ENCODE data around the gene CNTN1. TPM values are rescaled to one million over a fixed set of nuclear protein-coding genes. Genes with fewer than 3 reads are reported as not detected.

CNTN1 gene
- total RNA-seq, 1 experiment from 2014 or later: 3.0 TPM

DNA sequence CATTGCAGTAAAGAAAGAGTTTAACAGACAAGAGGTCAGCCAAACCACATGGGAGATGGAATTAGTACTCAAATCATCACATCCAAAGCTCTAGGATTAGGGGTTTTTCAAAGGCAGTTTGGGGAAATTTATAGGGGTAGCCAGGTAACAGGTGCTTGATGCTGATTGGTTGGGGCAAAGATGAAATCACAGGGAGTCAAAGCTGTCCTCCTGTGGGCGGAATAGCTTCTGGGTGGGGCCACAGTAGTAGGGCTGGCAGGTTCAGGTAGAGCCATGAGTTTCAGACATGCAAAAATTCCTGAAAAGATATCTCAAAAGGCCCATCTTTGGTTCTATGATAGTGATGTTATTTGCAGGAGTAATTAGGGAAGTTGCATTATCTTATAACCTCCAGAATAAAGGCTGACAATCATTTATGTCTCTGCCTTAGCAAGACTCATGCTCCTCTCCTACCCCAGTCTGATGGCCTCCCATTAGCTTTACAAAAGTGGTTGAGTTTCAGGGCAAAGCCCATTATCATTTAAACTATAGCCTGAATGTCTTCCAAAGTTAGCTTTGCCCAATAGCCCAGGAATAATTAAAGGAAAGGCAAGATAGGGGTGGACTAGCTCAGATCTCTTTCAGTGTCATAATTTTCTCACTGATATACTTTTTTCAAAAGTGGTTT, 42.1 kb upstream of the CNTN1 start:
- Histone ChIP-seq H3K9me3 (ENCODE audit: control insufficient read depth in 1 of 2, insufficient read depth in 1 of 2, low read depth in 1 of 2, low read length in 2 of 2) (no peaks in the 10 kb centered on the region; a peak in 1 of 4 replicates), H3K27me3 (ENCODE audit: insufficient read depth, low read length) (no peaks in the 10 kb centered on the region), H4K20me1 (ENCODE audit: insufficient read depth) (no peaks in the 10 kb centered on the region), H3K9ac (ENCODE audit: low read length) (no peak overlapping the region), H3K9me2 (ENCODE audit: insufficient read depth) (no peaks in the 10 kb centered on the region), H3K27ac (ENCODE audit: low read depth, low read length) (no peak overlapping the region), H3K4me1 (ENCODE audit: control insufficient read depth in 1 of 2, insufficient read depth in 2 of 2, low read length in 2 of 2) (no peaks in the 10 kb centered on the region), H3K79me2 (ENCODE audit: insufficient read depth, low read length) (no peaks in the 10 kb centered on the region), H3K4me3 (replicated peaks in 1 of 2; ENCODE audit: low read depth in 1 of 2, low read length in 2 of 2) (no peak overlapping the region), H3K36me3 (ENCODE audit: control insufficient read depth in 1 of 2, insufficient read depth in 2 of 2, low read length in 2 of 2) (no peaks in the 10 kb centered on the region), H3K4me2 (ENCODE audit: low read length) (no peak overlapping the region), H2AFZ (ENCODE audit: low read depth, low read length, poor library complexity, severe bottlenecking) (no peak overlapping the region)
- BruUV-seq (replicated peaks): no TSS peak
- intact Hi-C loops (cut with micrococcal nuclease): no loop called here
- POLR2A ChIA-PET: no interaction called here
- no peak for DNase-seq (ENCODE audit: low read depth, low spot score)
- CTCF ChIA-PET: no interaction called here
- ATAC-seq: no peak
- RAD21 ChIA-PET (ENCODE audit: low non-redundant PET in 1 of 2, low total read pairs in 2 of 2, uncharacterized antibody in 2 of 2, unreplicated experiment in 2 of 2): no interaction called here
- no peak for TF ChIP-seq SIN3A (IDR thresholded peaks at IDR 0.05; ENCODE audit: low read depth)
- TF ChIP-seq CBX3 (IDR thresholded peaks at IDR 0.05; ENCODE audit: low read depth): no peak
- TF ChIP-seq POLR2A (IDR thresholded peaks at IDR 0.05; ENCODE audit: borderline replicate concordance, extremely low read depth, insufficient read depth, insufficient read length): no peak
- TF ChIP-seq, protein P1, sequence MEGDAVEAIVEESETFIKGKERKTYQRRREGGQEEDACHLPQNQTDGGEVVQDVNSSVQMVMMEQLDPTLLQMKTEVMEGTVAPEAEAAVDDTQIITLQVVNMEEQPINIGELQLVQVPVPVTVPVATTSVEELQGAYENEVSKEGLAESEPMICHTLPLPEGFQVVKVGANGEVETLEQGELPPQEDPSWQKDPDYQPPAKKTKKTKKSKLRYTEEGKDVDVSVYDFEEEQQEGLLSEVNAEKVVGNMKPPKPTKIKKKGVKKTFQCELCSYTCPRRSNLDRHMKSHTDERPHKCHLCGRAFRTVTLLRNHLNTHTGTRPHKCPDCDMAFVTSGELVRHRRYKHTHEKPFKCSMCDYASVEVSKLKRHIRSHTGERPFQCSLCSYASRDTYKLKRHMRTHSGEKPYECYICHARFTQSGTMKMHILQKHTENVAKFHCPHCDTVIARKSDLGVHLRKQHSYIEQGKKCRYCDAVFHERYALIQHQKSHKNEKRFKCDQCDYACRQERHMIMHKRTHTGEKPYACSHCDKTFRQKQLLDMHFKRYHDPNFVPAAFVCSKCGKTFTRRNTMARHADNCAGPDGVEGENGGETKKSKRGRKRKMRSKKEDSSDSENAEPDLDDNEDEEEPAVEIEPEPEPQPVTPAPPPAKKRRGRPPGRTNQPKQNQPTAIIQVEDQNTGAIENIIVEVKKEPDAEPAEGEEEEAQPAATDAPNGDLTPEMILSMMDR (IDR thresholded peaks at IDR 0.05 in 2 of 3, conservative IDR thresholded peaks at IDR 0.05 in 1 of 3; ENCODE audit: borderline replicate concordance in 1 of 3, insufficient read depth in 1 of 3, low read depth in 2 of 3, low read length in 2 of 3): no peak
- no peak for TF ChIP-seq SRF (IDR thresholded peaks at IDR 0.05; ENCODE audit: low read depth)
- TF ChIP-seq, protein P2, sequence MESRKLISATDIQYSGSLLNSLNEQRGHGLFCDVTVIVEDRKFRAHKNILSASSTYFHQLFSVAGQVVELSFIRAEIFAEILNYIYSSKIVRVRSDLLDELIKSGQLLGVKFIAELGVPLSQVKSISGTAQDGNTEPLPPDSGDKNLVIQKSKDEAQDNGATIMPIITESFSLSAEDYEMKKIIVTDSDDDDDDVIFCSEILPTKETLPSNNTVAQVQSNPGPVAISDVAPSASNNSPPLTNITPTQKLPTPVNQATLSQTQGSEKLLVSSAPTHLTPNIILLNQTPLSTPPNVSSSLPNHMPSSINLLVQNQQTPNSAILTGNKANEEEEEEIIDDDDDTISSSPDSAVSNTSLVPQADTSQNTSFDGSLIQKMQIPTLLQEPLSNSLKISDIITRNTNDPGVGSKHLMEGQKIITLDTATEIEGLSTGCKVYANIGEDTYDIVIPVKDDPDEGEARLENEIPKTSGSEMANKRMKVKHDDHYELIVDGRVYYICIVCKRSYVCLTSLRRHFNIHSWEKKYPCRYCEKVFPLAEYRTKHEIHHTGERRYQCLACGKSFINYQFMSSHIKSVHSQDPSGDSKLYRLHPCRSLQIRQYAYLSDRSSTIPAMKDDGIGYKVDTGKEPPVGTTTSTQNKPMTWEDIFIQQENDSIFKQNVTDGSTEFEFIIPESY (IDR thresholded peaks at IDR 0.05; ENCODE audit: extremely low read depth, insufficient replicate concordance, low read length): no peak
- TF ChIP-seq EZH2 (IDR thresholded peaks at IDR 0.05): no peak
- TF ChIP-seq, protein P3, sequence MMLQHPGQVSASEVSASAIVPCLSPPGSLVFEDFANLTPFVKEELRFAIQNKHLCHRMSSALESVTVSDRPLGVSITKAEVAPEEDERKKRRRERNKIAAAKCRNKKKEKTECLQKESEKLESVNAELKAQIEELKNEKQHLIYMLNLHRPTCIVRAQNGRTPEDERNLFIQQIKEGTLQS (IDR thresholded peaks at IDR 0.05): no peak
- TF ChIP-seq, protein P4, sequence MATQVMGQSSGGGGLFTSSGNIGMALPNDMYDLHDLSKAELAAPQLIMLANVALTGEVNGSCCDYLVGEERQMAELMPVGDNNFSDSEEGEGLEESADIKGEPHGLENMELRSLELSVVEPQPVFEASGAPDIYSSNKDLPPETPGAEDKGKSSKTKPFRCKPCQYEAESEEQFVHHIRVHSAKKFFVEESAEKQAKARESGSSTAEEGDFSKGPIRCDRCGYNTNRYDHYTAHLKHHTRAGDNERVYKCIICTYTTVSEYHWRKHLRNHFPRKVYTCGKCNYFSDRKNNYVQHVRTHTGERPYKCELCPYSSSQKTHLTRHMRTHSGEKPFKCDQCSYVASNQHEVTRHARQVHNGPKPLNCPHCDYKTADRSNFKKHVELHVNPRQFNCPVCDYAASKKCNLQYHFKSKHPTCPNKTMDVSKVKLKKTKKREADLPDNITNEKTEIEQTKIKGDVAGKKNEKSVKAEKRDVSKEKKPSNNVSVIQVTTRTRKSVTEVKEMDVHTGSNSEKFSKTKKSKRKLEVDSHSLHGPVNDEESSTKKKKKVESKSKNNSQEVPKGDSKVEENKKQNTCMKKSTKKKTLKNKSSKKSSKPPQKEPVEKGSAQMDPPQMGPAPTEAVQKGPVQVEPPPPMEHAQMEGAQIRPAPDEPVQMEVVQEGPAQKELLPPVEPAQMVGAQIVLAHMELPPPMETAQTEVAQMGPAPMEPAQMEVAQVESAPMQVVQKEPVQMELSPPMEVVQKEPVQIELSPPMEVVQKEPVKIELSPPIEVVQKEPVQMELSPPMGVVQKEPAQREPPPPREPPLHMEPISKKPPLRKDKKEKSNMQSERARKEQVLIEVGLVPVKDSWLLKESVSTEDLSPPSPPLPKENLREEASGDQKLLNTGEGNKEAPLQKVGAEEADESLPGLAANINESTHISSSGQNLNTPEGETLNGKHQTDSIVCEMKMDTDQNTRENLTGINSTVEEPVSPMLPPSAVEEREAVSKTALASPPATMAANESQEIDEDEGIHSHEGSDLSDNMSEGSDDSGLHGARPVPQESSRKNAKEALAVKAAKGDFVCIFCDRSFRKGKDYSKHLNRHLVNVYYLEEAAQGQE (IDR thresholded peaks at IDR 0.05; ENCODE audit: low read depth): no peak
- TF ChIP-seq JUND (IDR thresholded peaks at IDR 0.05): no peak
- no peak for TF ChIP-seq POLR2AphosphoS5 (IDR thresholded peaks at IDR 0.05; ENCODE audit: low read depth, low read length)
- no peak for TF ChIP-seq FOSL1 (IDR thresholded peaks at IDR 0.05; ENCODE audit: low read depth)
- no peak for TF ChIP-seq ELF1 (IDR thresholded peaks at IDR 0.05; ENCODE audit: borderline replicate concordance, low read depth)
- TF ChIP-seq TCF7L2 (IDR thresholded peaks at IDR 0.05; ENCODE audit: borderline replicate concordance, extremely low read depth, insufficient read depth, insufficient read length): no peak

Data from HCT116 (cell line).